Hematopoietic multipotent progenitor cell treated with erythropoietin and hydrocortisone succinate and interleukin-3 and kit ligand, for 8 days (in vitro differentiated cells): ENCODE data around the gene NLE1.

Experiments used
- DNase-seq: peaks from one replicate; pipeline ENCODE4 v3.0.0-alpha.2; 2015

NLE1 gene

GRCh38 chr17:35084987-35085386 is 57.1 kb downstream of the NLE1 start:
- no peak for DNase-seq

GRCh38 chr17:35083071-35083470 is 59.0 kb downstream of the NLE1 start:
- peak; percentile 31 for DNase-seq

DNA sequence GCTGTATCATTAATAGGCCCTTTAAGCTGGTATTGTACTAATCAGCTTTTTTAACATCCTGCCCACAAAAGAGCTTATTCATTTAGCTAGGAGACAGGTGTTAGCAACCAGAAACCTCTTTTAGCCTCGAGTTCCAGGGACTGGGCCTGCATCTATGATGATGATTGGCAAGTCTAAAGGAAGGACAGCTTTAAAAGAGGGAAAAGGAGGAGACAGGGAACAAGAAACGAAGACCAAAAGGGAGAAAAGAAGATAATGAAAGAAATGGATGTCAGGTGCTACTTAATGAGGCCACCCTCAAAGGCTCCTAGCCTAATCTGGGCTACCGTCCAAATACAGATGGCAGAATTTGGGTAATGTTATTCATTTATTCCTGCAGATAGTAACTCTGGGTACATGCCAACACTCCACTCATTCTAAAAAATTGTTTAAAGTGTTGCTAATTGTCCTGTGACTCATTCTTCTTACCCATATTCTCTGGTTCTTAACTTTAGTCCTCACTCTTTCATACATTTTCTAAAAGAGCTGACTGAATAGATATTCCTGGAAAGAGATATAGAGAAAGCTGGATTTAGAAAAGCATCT is 59.9 kb downstream of the NLE1 start:
- peak; percentile 88 for DNase-seq

- no peak for DNase-seq
Measured at GRCh38 chr17:35081638-35082037, 60.5 kb downstream of the NLE1 start.

- no peak for DNase-seq
Measured at GRCh38 chr17:35080536-35080935, 61.6 kb downstream of the NLE1 start.

- no peak for DNase-seq
Measured at GRCh38 chr17:35079547-35080423, 62.3 kb downstream of the NLE1 start.
